ENCODE measurements around the gene UVSSA. TPM values are rescaled to one million over a fixed set of nuclear protein-coding genes. Genes with fewer than 3 reads are reported as not detected.

UVSSA gene
- total and polyA plus RNA-seq, 8 donors, result 9.2 to 30.9 (median 14.5) TPM

DNA sequence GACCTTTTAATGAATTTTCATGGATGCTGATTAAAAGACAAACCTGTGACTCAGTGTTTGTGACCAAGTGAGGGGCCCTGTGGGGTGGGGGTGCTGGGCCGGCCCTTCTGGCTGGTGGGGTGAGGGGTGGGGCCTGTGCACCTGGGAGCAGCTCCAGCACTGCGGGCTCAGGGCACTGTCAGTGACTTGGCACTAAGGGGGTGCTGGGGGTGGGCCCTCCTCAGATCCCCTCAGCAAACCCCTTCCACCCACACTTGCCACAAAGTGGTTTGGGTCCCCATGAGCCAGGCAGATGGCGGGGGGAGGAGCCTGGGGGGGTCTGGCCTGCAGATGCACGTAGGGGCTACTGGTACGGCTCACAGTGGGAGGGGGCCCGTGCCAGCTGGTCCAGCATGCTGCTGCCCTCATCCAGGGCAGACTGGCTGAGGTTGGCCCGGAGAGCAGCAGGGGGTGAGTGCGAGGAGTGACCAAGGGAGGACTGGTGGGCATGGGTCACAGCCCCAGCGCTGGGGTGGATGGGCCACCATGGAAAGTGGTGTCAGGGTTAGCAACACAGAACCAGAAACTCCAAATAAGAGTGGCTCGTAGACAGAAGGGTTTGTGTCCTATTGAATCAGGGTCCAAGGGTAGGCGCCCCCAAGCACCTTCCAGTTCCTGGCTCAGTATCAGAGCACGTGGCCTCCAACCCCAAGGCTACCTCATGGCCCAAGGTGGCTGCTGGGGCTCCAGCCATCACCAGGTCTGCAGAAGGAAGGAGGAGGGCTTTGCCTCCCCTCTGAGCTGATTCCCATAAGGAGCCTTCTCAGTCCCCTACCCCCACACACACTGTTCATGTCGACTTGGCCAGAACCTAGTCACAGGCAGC is 49.2 kb downstream of the UVSSA start:
- intact Hi-C loops (cut with DNase I), result no loop called here
- H3K27me3 ChIP-seq, result no peaks in the 10 kb centered on the region
- FAIRE-seq (no peak), DNase-seq (peak in 2 of 6 donors; percentile 30 to 58), ATAC-seq (no peak)
- H3K9me3 ChIP-seq, result no peaks in the 10 kb centered on the region
- TF ChIP-seq, protein P1, sequence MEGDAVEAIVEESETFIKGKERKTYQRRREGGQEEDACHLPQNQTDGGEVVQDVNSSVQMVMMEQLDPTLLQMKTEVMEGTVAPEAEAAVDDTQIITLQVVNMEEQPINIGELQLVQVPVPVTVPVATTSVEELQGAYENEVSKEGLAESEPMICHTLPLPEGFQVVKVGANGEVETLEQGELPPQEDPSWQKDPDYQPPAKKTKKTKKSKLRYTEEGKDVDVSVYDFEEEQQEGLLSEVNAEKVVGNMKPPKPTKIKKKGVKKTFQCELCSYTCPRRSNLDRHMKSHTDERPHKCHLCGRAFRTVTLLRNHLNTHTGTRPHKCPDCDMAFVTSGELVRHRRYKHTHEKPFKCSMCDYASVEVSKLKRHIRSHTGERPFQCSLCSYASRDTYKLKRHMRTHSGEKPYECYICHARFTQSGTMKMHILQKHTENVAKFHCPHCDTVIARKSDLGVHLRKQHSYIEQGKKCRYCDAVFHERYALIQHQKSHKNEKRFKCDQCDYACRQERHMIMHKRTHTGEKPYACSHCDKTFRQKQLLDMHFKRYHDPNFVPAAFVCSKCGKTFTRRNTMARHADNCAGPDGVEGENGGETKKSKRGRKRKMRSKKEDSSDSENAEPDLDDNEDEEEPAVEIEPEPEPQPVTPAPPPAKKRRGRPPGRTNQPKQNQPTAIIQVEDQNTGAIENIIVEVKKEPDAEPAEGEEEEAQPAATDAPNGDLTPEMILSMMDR (IDR thresholded peaks at IDR 0.05), result no peak
- H3K4me3 ChIP-seq, result no peak overlapping the region
- H3K36me3 ChIP-seq, result no peaks in the 10 kb centered on the region
- 88 to 93% methylated on average over 12 to 13 of the region's 13 CpGs for whole genome bisulfite sequencing, 2 donors
- no peaks in the 10 kb centered on the region for H3K4me1 ChIP-seq
- H3K27ac ChIP-seq, result no peak overlapping the region

GRCh38 chr4:1396806-1397455 is 49.9 kb downstream of the UVSSA start:
- intact Hi-C loops (cut with DNase I), result no loop called here
- DNase-seq (peak in 2 of 6 donors; percentile 20 to 56), ATAC-seq (no peak), FAIRE-seq (no peak)
- H3K27ac ChIP-seq, result no peak overlapping the region
- H3K4me1 ChIP-seq, result no peaks in the 10 kb centered on the region
- no peaks in the 10 kb centered on the region for H3K9me3 ChIP-seq
- H3K4me3 ChIP-seq, result no peak overlapping the region
- H3K36me3 ChIP-seq, result no peaks in the 10 kb centered on the region
- H3K27me3 ChIP-seq, result peaks cover 0 to 4% (median 0%) of the 10 kb centered on the region in 4 donors
- WGBS, 2 donors, result 94 to 96% methylated on average over 9 to 11 of the region's 11 CpGs
- TF ChIP-seq, protein P1 (IDR thresholded peaks at IDR 0.05), result no peak

DNA sequence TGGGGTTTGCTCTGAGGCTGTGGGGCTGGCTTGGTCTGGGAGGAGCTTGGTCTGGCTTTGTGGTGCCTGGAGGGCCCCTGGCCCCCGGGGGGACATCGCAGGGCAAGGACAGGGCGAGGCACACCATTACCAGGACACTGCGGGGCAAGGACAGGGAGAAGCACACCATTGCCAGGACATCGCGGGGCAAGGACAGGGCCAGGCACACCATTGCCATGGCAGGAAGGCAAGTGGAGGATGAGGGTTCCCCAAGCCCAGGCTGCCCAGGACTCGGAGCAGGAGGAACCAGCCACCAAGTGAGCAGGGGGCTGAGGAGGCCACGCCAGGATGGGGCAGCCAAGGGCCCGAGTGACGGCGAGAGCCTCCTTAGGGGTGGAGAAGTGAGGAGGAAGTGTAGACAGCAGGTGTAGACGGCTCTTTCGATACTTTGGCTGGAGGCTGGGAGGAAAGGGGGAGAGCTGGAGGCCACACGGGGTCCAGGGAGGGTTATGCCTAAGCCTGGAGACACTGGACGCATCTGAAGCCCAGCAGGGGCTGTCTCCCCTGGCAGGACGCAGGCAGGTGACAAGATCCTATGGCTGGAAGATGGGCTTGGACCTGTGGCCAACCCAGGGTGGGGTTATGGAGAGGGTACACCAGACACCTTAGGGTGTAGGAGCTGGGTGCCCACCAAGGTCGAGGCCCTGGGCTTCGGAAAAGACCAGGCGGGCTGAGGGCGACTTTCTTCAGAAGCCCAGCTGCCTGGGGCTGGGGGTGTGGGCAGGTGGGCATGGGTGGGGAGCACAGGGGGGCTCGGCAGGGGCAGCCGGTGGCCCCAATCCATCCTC is 51.9 kb downstream of the UVSSA start:
- intact Hi-C loops (cut with DNase I), result no loop called here
- Histone ChIP-seq H3K27me3 (peaks cover 0 to 18% (median 0%) of the 10 kb centered on the region in 4 donors), H3K27ac (no peak overlapping the region), H3K4me3 (no peak overlapping the region), H3K36me3 (no peaks in the 10 kb centered on the region), H3K9me3 (no peaks in the 10 kb centered on the region), H3K4me1 (peaks cover 0 to 3% (median 0%) of the 10 kb centered on the region in 3 donors)
- DNase-seq, result peak in 2 of 6 donors; percentile 9 to 52
- no peak for FAIRE-seq
- TF ChIP-seq, protein P1 (IDR thresholded peaks at IDR 0.05), result no peak
- 81 to 95% methylated on average over 22 of the region's 22 CpGs for WGBS, 2 donors
- ATAC-seq, result no peak

DNA sequence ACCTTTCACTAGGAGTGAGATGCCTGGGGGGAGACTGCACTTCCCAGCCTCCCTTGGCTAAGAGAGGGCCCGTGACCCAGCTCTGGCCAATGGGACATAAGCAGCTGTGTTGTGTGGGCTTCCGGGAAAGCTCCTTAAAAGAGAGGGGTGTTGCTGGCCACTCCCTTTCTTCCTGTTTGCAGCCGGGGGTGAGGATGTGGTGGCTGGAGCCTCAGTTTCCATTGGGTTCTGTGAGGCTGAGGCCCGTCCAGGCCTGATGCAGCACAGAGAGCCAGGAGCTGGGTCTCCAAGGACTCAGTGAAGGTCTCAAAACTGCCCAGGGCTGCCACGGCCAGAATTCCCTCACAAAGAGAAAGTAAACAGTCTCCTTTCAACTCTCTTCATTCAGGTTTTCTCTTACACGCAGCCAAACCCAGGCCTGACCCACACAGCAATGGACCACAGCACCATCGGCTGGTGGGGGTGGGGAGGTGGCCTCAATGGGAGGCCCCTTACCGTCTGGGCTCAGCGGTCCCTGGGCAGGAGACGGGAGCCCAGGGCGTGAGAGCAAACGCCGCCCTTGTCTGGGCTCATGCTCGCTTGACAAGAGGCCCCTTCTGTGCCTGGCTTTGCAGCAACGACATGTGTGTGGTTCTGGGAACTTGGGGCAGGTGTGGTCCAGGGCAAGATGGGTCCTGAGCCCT is 52.6 kb downstream of the UVSSA start:
- no peak for ATAC-seq
- DNase-seq, result peak in 1 of 6 donors; percentile 5
- no peak for FAIRE-seq
- no peak overlapping the region for H3K4me3 ChIP-seq
- TF ChIP-seq, protein P1 (IDR thresholded peaks at IDR 0.05), result no peak
- WGBS, 2 donors, result 77 to 79% methylated on average over 15 of the region's 15 CpGs
- peaks cover 0 to 3% (median 0%) of the 10 kb centered on the region in 3 donors for H3K4me1 ChIP-seq
- no peak overlapping the region for H3K27ac ChIP-seq
- no peaks in the 10 kb centered on the region for H3K9me3 ChIP-seq
- intact Hi-C loops (cut with DNase I), result no loop called here
- no peaks in the 10 kb centered on the region for H3K36me3 ChIP-seq
- H3K27me3 ChIP-seq, result peaks cover 0 to 25% (median under 1%) of the 10 kb centered on the region in 4 donors

Data from pancreas (tissue), 10 donors.